Measurements from ENCODE around the gene KIAA0319L. TPM values are rescaled to one million over a fixed set of nuclear protein-coding genes. Genes with fewer than 3 reads are reported as not detected.

The KIAA0319L gene
- total RNA-seq, 1 donor from 2014 or later: 60.5 TPM

DNA sequence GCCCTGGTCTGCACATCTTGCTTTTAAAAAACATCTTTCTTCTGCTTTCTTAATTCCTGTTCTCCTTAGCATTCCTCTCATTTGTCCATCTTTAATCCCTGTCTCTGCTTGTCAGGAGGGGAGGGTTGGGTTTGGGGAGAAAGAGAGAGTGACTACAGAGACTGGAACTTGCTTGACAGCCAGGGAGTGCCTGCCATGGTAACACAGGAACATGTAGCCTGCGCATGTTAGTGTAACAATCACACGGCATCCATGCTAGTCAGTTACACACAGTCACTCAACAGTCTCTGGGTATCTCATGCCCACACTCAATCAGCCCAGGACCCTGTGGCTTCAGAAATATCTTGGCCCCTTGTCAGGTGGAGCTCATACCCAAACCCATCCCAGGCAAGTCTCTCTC is 15.1 kb upstream of the KIAA0319L start:
- no peak overlapping the region for H3K4me3 ChIP-seq (ENCODE audit: low read depth, low read length)
- TF ChIP-seq, protein P1, sequence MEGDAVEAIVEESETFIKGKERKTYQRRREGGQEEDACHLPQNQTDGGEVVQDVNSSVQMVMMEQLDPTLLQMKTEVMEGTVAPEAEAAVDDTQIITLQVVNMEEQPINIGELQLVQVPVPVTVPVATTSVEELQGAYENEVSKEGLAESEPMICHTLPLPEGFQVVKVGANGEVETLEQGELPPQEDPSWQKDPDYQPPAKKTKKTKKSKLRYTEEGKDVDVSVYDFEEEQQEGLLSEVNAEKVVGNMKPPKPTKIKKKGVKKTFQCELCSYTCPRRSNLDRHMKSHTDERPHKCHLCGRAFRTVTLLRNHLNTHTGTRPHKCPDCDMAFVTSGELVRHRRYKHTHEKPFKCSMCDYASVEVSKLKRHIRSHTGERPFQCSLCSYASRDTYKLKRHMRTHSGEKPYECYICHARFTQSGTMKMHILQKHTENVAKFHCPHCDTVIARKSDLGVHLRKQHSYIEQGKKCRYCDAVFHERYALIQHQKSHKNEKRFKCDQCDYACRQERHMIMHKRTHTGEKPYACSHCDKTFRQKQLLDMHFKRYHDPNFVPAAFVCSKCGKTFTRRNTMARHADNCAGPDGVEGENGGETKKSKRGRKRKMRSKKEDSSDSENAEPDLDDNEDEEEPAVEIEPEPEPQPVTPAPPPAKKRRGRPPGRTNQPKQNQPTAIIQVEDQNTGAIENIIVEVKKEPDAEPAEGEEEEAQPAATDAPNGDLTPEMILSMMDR (IDR thresholded peaks at IDR 0.05; ENCODE audit: insufficient read depth, low read length, poor library complexity, severe bottlenecking): no peak
- no peak for DNase-seq (ENCODE audit: low read depth)
- no peaks in the 10 kb centered on the region for H3K36me3 ChIP-seq (ENCODE audit: control insufficient read depth, insufficient read depth, low read length)
- peaks cover 55% of the 10 kb centered on the region for H3K27me3 ChIP-seq (ENCODE audit: control insufficient read depth, insufficient read depth, low read length)

GRCh38 chr1:35571263-35571662 is 14.1 kb upstream of the KIAA0319L start:
- TF ChIP-seq, protein P1 (IDR thresholded peaks at IDR 0.05; ENCODE audit: insufficient read depth, low read length, poor library complexity, severe bottlenecking): no peak
- no peaks in the 10 kb centered on the region for H3K36me3 ChIP-seq (ENCODE audit: control insufficient read depth, insufficient read depth, low read length)
- H3K27me3 ChIP-seq (ENCODE audit: control insufficient read depth, insufficient read depth, low read length): peaks cover 46% of the 10 kb centered on the region
- no peak for DNase-seq (ENCODE audit: low read depth)
- H3K4me3 ChIP-seq (ENCODE audit: low read depth, low read length): no peak overlapping the region

- H3K36me3 ChIP-seq (ENCODE audit: control insufficient read depth, insufficient read depth, low read length): no peaks in the 10 kb centered on the region
- no peak for DNase-seq (ENCODE audit: low read depth)
Observed at GRCh38 chr1:35570589-35571137, 13.5 kb upstream of the KIAA0319L start.

GRCh38 chr1:35569936-35570335 is 12.7 kb upstream of the KIAA0319L start:
- H3K36me3 ChIP-seq (ENCODE audit: control insufficient read depth, insufficient read depth, low read length): no peaks in the 10 kb centered on the region
- H3K27me3 ChIP-seq (ENCODE audit: control insufficient read depth, insufficient read depth, low read length): peaks cover 38% of the 10 kb centered on the region
- DNase-seq (ENCODE audit: low read depth): no peak
- H3K4me3 ChIP-seq (ENCODE audit: low read depth, low read length): no peak overlapping the region
- TF ChIP-seq, protein P1 (IDR thresholded peaks at IDR 0.05; ENCODE audit: insufficient read depth, low read length, poor library complexity, severe bottlenecking): no peak

More at GRCh38 chr1:35570589-35571137, 13.5 kb upstream of the KIAA0319L start:
- TF ChIP-seq, protein P1 (IDR thresholded peaks at IDR 0.05; ENCODE audit: insufficient read depth, low read length, poor library complexity, severe bottlenecking): no peak
- Histone ChIP-seq H3K27me3 (ENCODE audit: control insufficient read depth, insufficient read depth, low read length) (peaks cover 40% of the 10 kb centered on the region), H3K4me3 (ENCODE audit: low read depth, low read length) (no peak overlapping the region)

DNA sequence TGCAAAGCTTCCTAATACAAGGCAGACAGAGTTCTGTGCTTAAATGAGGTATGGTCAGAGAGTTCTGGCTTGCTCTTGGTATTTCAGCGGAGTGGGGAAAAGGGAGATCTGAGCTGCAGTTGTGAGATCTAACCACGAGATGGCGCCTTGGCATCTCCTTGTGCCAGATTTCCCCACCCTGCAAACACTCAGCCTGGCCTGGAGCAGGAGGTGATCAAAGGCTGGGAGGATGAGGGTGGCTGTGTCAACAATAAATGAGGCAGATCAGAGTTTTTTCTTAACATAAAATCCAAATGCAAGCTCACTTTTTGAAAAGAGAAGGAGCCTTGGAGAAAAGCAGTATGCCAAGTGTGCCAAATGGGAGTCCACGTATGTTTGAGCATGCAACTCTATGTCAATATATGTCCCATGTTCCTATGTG is 11.8 kb upstream of the KIAA0319L start:
- Histone ChIP-seq H3K36me3 (ENCODE audit: control insufficient read depth, insufficient read depth, low read length) (no peaks in the 10 kb centered on the region), H3K27me3 (ENCODE audit: control insufficient read depth, insufficient read depth, low read length) (peaks cover 29% of the 10 kb centered on the region), H3K4me3 (ENCODE audit: low read depth, low read length) (no peak overlapping the region)
- TF ChIP-seq, protein P1 (IDR thresholded peaks at IDR 0.05; ENCODE audit: insufficient read depth, low read length, poor library complexity, severe bottlenecking): peak; percentile 89
- DNase-seq (ENCODE audit: low read depth): no peak

DNA sequence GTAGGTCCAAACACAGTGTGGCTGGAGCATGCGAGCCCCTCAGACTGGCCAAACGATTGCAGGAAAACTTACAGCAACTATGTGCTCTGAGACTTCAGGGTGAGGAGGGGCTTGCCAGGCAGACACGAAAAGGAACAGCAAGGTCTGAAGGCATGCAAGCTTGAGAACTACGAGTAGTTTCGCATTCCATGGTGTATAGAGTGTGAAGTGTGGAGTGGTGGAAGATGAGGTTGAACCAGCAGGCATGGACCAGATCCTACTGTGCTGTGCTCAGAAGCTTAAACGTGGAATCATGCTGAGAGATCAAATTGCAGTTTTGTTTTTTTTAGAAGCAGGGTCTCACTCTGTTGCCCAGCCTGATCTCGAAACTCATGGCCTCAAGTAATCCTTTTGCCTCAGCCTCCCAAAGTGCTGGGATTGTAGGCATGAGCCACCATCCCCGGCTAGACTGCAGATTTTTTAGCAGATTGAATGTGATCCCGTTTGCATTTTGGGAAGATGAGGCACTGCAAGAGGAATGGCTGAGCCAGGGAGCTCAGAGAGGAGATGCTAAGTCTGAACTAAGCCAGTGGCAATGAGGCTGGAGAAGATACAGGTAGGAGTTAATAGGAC is 10.8 kb upstream of the KIAA0319L start:
- TF ChIP-seq, protein P1 (IDR thresholded peaks at IDR 0.05; ENCODE audit: insufficient read depth, low read length, poor library complexity, severe bottlenecking): no peak
- Histone ChIP-seq H3K4me3 (ENCODE audit: low read depth, low read length) (no peak overlapping the region), H3K27me3 (ENCODE audit: control insufficient read depth, insufficient read depth, low read length) (peaks cover 20% of the 10 kb centered on the region), H3K36me3 (ENCODE audit: control insufficient read depth, insufficient read depth, low read length) (no peaks in the 10 kb centered on the region)
- DNase-seq (ENCODE audit: low read depth): no peak
